ENCODE results near the gene FUT6. TPM values are rescaled to one million over a fixed set of nuclear protein-coding genes. Genes with fewer than 3 reads are reported as not detected.
A peak's percentile ranks its signal among the peaks of the same experiment; 100 is the strongest.
"Not testable (repeated sequence)": the region's sequence is repeated elsewhere in the genome, so short reads cannot be mapped to it uniquely, and the experiment has no call there.

FUT6 gene
- total RNA-seq, 2 donors from 2014 or later, result 61.6 to 74.8 TPM

- intact Hi-C loops (cut with DNase I, micrococcal nuclease), result no loop called here
- ATAC-seq, result no peak
- DNase-seq, result no peak
Observed at GRCh38 chr19:5795382-5795919, 44.1 kb downstream of the FUT6 start.

GRCh38 chr19:5793188-5793587 lies 46.3 kb downstream of the FUT6 start:
- ATAC-seq (no peak), DNase-seq (no peak)
- intact Hi-C loops (cut with DNase I, micrococcal nuclease), result no loop called here

- DNase-seq (no peak), ATAC-seq (no peak)
- intact Hi-C loops (cut with DNase I, micrococcal nuclease), result no loop called here
Observed at GRCh38 chr19:5792224-5792623, 47.3 kb downstream of the FUT6 start.

GRCh38 chr19:5790559-5791520 lies 48.7 kb downstream of the FUT6 start, which contains the start of gene DUS3L:
Gene DUS3L (minus strand): TSS chr19:5791163. CDS start chr19:5791141, 22 bp downstream.
- peak; percentile 92 for ATAC-seq
- intact Hi-C loops (cut with DNase I, micrococcal nuclease), result no loop called here
- peak; percentile 97 to 98 for DNase-seq

- ATAC-seq (no peak), DNase-seq (no peak)
Observed at GRCh38 chr19:5789886-5790558, 49.5 kb downstream of the FUT6 start.

GRCh38 chr19:5789351-5789761 lies 50.1 kb downstream of the FUT6 start:
- DNase-seq (no peak), ATAC-seq (no peak)
- intact Hi-C loops (cut with DNase I, micrococcal nuclease), result no loop called here

More at GRCh38 chr19:5789886-5790558, 49.5 kb downstream of the FUT6 start:
- intact Hi-C loops (cut with DNase I, micrococcal nuclease), result no loop called here

GRCh38 chr19:5788422-5788821 lies 51.1 kb downstream of the FUT6 start:
- ATAC-seq, result no peak
- intact Hi-C loops (cut with DNase I, micrococcal nuclease), result no loop called here
- no peak for DNase-seq

- DNase-seq (no peak), ATAC-seq (no peak)
- intact Hi-C loops (cut with DNase I, micrococcal nuclease), result no loop called here
Observed at GRCh38 chr19:5787409-5788182, 51.9 kb downstream of the FUT6 start.

- intact Hi-C loops (cut with DNase I, micrococcal nuclease), result no loop called here
- ATAC-seq (no peak), DNase-seq (no peak)
Observed at GRCh38 chr19:5786593-5787408, 52.7 kb downstream of the FUT6 start.

- DNase-seq (no peak), ATAC-seq (no peak)
- intact Hi-C loops (cut with DNase I, micrococcal nuclease), result no loop called here
Observed at GRCh38 chr19:5785423-5785822, 54.1 kb downstream of the FUT6 start.

- ATAC-seq (no peak), DNase-seq (no peak)
- intact Hi-C loops (cut with DNase I, micrococcal nuclease), result no loop called here
Observed at GRCh38 chr19:5784581-5785147, 54.8 kb downstream of the FUT6 start, which contains the start of gene PRR22. Gene PRR22 (minus strand): TSS chr19:5784746. CDS start chr19:5784660, 86 bp downstream.

- DNase-seq (no peak), ATAC-seq (peak; percentile 9)
- intact Hi-C loops (cut with DNase I, micrococcal nuclease), result no loop called here
Observed at GRCh38 chr19:5782945-5783919, 56.3 kb downstream of the FUT6 start.

GRCh38 chr19:5782322-5782721 lies 57.2 kb downstream of the FUT6 start:
- intact Hi-C loops (cut with DNase I, micrococcal nuclease), result no loop called here
- peak; percentile 6 for ATAC-seq
- no peak for DNase-seq

- intact Hi-C loops (cut with DNase I, micrococcal nuclease); ATAC-seq; DNase-seq: not testable (repeated sequence)
Observed at GRCh38 chr19:5780916-5781315, 58.6 kb downstream of the FUT6 start.
